Progenitor cell of endocrine pancreas (in vitro differentiated cells): ENCODE measurements around the gene PITX1. TPM values are rescaled to one million over a fixed set of nuclear protein-coding genes. Genes with fewer than 3 reads are reported as not detected.

Source experiments
- DNase-seq: peaks from one replicate; pipeline ENCODE4 v3.0.0; 2021; ENCODE audit warnings: low spot score; ENCODE audit not compliant: unreplicated experiment
- H3K27ac Mint-ChIP-seq: 2 replicates; pipeline ENCODE4 v1.8.0; 2021; ENCODE audit warnings: mild to moderate bottlenecking, moderate library complexity, mixed read lengths
- H3K27me3 Mint-ChIP-seq: 2 replicates; pipeline ENCODE4 v1.8.0; 2021; ENCODE audit warnings: mixed read lengths
- H3K36me3 Mint-ChIP-seq: 2 replicates; pipeline ENCODE4 v1.8.0; 2022; ENCODE audit warnings: mixed read lengths; ENCODE audit not compliant: insufficient read depth
- H3K4me1 Mint-ChIP-seq: 2 replicates; pipeline ENCODE4 v1.8.0; 2021; ENCODE audit warnings: low read depth, mixed read lengths
- H3K4me3 Mint-ChIP-seq: 2 replicates; pipeline ENCODE4 v1.8.0; 2021; ENCODE audit warnings: low read depth, mild to moderate bottlenecking, moderate library complexity, mixed read lengths
- H3K9me3 Mint-ChIP-seq: 2 replicates; pipeline ENCODE4 v1.8.0; 2021; ENCODE audit warnings: low read depth, mixed read lengths
- CTCF ChIP-seq: fragments of 200-600 bp; sonication (generic); IDR thresholded peaks from one replicate; pipeline ENCODE4 v1.5.0; 2021; ENCODE audit warnings: antibody characterized with exemption, mild to moderate bottlenecking; ENCODE audit not compliant: unreplicated experiment
- total RNA-seq: library from RNA; stranded (reverse); gene quantifications from 2 replicates; pipeline ENCODE4 v1.2.1, GENCODE V29; 2021

The PITX1 gene
- total RNA-seq, 1 donor from 2014 or later = 16.2 TPM

GRCh38 chr5:135038205-135038812 is 4.3 kb upstream of the PITX1 start:
- H3K4me1 Mint-ChIP-seq = peaks cover 11% of the 10 kb centered on the region
- no peak overlapping the region for H3K27ac Mint-ChIP-seq
- TF ChIP-seq CTCF = no peak
- no peaks in the 10 kb centered on the region for H3K9me3 Mint-ChIP-seq
- peaks cover 76% of the 10 kb centered on the region for H3K27me3 Mint-ChIP-seq
- H3K4me3 Mint-ChIP-seq = no peak overlapping the region
- H3K36me3 Mint-ChIP-seq = no peaks in the 10 kb centered on the region
- DNase-seq = no peak

GRCh38 chr5:135037519-135038204 is 3.6 kb upstream of the PITX1 start:
- H3K36me3 Mint-ChIP-seq = no peaks in the 10 kb centered on the region
- peaks cover 74% of the 10 kb centered on the region for H3K27me3 Mint-ChIP-seq
- no peaks in the 10 kb centered on the region for H3K9me3 Mint-ChIP-seq
- peak; percentile 12 for TF ChIP-seq CTCF
- H3K4me3 Mint-ChIP-seq = no peak overlapping the region
- DNase-seq = no peak
- H3K4me1 Mint-ChIP-seq = peaks cover 13% of the 10 kb centered on the region
- H3K27ac Mint-ChIP-seq = no peak overlapping the region

- Mint-ChIP-seq H3K4me1 (peaks cover 20% of the 10 kb centered on the region), H3K4me3 (no peak overlapping the region), H3K9me3 (no peaks in the 10 kb centered on the region), H3K36me3 (no peaks in the 10 kb centered on the region), H3K27ac (no peak overlapping the region), H3K27me3 (peaks cover 73% of the 10 kb centered on the region)
- DNase-seq = no peak
- no peak for TF ChIP-seq CTCF
These were observed 2.4 kb upstream of the PITX1 start for GRCh38 chr5:135036405-135036804.

GRCh38 chr5:135035678-135036030 is 1.6 kb upstream of the PITX1 start:
- H3K27me3 Mint-ChIP-seq = peaks cover 73% of the 10 kb centered on the region
- no peaks in the 10 kb centered on the region for H3K9me3 Mint-ChIP-seq
- no peak overlapping the region for H3K4me3 Mint-ChIP-seq
- TF ChIP-seq CTCF = no peak
- H3K27ac Mint-ChIP-seq = no peak overlapping the region
- peaks cover 20% of the 10 kb centered on the region for H3K4me1 Mint-ChIP-seq
- H3K36me3 Mint-ChIP-seq = no peaks in the 10 kb centered on the region
- DNase-seq = no peak

GRCh38 chr5:135034963-135035677 is 1.1 kb upstream of the PITX1 start:
- H3K4me1 Mint-ChIP-seq = peaks cover 20% of the 10 kb centered on the region
- H3K27me3 Mint-ChIP-seq = peaks cover 73% of the 10 kb centered on the region
- no peak for DNase-seq

More at GRCh38 chr5:135034963-135035677, 1.1 kb upstream of the PITX1 start:
- Mint-ChIP-seq H3K4me3 (peak overlapping the region; percentile 78), H3K27ac (peak overlapping the region; percentile 88), H3K36me3 (no peaks in the 10 kb centered on the region), H3K9me3 (no peaks in the 10 kb centered on the region)
- no peak for TF ChIP-seq CTCF
